NCI-H460 (cell line): ENCODE measurements around the gene APRT. TPM values are rescaled to one million over a fixed set of nuclear protein-coding genes. Genes with fewer than 3 reads are reported as not detected.

Experiments
- DNase-seq: peaks from one replicate; pipeline ENCODE4 v3.0.0-alpha.2; 2016; ENCODE audit warnings: low read depth; ENCODE audit errors: extremely low read depth
- polyA plus RNA-seq: library from polyadenylated mRNA; depleted of rRNA; stranded (reverse); fragments of >200 nt; gene quantifications from 2 replicates; pipeline ENCODE4 v1.2.3, GENCODE V29; 2014; cell fraction: nucleus; rRNA removed
- total RNA-seq: library from RNA; depleted of rRNA; stranded (reverse); fragments of >200 nt; shearing (Covaris generic); gene quantifications from 2 replicates; pipeline ENCODE4 v1.2.3, GENCODE V29; 2014; rRNA removed

APRT gene, protein sequence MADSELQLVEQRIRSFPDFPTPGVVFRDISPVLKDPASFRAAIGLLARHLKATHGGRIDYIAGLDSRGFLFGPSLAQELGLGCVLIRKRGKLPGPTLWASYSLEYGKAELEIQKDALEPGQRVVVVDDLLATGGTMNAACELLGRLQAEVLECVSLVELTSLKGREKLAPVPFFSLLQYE
- 124 and 160 TPM in 2 replicates for total RNA-seq
- polyA plus RNA-seq = 205 and 230 TPM in 2 replicates

DNA sequence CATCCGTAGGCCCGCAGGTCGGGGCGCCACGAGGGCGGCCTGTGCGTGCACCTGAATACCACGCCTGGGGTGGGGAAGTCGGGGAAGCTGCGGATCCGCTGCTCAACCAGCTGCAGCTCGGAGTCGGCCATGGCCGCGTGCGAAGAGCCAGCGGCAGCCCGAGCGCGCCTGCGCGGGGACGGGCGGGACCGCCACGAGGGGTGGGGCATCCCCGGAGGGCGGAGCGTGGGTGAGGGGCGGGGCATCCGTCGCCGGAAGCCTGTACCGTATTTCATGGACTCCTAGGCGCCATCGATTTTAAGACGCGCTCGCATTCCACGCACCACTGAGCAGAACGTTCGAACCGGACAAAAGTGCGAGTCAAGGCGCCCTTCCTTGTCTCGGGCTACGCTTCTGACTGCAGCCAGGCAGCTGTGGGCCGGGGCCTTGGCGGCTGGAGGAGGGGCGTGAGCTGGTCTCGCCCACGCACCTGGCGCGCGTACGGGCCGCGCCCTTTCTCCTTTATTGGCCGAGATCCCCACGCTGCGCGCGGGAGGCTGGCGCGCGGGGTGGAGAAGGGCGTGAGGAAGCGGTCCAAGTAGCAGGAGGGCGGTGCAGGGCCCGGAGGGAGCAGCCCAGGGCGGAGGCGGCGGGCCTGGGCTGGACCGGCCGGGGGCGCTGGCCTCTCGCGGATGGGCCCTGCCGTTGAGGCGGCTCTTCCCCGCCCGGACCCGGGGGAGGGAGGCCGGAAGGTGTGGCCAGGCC, at the start of gene APRT:
Gene APRT (minus strand): TSS at position 160 of the 744 bp plus-strand sequence. CDS start 29 bp downstream, at position 131.
- peak; percentile 82 for DNase-seq

GRCh38 chr16:88861359-88861758, 49.6 kb upstream of the APRT start:
- DNase-seq = no peak

DNA sequence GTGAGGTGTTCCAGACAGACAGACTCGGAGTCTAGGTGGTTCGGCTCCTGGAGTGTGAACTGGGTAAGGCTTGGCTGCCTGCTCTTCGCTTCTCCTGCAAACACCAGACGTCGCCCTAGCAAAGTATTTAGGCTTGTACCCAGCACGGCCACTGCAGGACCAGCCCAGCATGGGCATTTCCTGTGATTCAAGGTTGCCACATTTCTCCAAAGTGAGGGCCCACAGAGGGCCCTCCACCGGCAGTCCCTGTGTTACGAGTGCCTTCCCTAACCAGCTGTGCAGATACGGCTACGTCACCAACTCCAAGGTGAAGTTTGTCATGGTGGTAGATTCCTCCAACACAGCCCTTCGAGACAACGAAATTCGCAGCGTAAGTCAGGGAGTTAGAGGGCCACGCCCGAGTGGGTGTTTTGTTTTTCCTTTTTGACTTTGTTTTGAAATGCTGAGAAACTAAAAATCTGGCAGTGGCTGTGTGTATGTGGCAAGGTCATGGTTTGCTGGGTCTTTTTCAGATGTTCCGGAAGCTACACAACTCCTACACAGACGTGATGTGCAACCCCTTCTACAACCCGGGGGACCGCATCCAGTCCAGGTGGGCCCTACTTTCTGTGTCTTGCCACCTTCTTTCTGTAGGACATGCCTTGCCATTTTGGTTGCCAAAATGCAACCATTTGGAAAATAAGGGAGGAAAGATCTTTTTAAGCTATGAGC, 47.8 kb upstream of the APRT start:
- no peak for DNase-seq

DNA sequence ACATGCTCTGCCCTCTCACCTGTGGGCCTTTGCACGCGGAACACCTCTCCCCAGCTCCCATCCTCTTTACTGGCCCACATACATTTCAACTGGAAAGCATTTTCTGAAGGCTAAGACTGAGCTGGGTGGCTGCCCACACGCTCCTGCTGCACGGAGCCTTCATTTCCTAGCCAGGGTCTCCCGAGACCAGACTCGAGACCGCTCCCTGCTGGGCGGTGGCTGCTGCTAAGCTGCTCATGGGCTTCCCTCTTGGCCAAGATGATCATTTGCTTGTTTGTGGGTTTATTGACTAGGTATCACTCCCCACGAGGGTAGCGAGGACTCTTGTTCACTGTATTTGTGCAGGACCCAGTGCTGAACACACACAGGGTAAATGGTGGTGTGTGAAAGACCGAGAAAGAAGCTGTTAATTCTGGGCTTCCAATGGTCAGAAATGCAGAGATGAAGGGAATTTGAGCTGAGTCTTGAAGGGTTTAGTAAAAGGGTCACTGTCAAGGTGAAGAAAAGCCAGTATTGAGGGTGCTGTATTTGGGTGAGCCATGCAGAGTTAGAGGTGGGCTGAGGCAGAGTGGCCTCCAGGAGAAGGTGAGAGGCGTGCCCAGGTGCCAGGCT, 46.1 kb upstream of the APRT start:
- DNase-seq = peak; percentile 47

DNA sequence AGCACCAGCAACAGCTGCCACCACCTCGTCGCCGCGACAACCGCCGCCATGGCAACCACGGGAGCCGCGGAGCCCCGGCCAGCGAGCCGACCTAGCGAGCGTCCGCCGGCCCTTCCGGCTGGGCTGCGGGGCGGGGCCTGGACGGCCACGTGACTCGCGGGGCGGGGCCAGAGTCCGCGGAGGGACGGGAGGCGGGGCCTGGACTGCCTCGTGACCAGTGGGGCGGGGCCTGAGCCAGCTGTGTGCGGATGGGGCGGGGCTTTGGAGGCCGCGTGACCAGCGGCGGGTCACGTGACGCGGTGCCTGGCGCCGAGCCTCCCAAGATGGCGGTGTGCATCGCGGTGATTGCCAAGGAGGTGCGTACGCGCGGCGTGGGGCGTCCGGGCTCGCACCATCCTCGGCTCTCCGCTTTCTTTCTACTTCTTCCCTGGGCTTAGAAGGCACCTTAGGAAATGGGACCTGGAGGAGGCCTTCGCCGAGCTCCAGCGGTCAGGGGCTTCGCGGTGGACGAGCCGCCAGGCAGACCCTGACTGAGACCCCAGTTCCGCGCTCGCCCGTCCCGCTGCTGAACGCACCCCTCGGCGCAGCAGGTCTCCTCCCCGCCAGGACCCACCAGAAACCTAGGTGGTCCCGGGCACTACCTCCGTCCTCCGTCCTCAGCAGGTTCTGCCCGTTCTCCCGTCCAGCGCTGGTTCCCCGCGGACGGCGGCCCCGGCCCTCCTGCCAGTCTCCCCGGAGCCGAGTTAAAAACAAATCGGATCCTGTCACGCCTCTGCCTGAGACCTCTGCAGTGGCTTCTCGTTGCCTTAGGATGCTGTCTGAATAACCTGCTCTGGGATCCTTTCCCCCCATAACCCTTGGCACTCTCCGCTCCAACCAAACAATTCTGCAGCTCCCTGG, 45.4 kb upstream of the APRT start, which contains the start of the genes GALNS and TRAPPC2L:
Gene GALNS (minus strand): TSS at position 120 of the 900 bp plus-strand sequence. CDS start 70 bp downstream, at position 50.
Gene TRAPPC2L (plus strand): TSS at position 300 of the 900 bp plus-strand sequence. CDS start 24 bp downstream, at position 324.
- DNase-seq = peak; percentile 91

GRCh38 chr16:88856122-88856827, 44.5 kb upstream of the APRT start:
- DNase-seq = no peak

GRCh38 chr16:88855736-88856121, 44.0 kb upstream of the APRT start:
- no peak for DNase-seq

DNA sequence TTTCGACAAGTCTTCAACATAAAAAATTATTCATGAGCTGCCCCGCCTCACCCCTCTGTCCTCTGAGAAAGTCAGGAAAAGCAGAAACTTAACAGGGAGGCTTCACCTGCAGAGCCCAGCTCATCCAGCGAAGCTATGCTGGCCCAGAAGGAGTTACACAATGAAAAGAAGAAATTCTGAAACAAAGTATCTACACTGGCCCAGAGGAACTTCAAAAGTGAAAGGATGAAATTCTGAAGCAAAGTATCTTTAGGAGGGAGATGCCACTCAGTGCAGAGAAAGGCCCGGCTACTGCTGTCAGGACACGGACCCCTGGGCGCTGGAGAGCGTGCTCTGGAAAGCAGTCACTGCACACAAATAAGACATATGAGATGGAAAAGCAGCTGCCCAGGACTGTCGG, 43.4 kb upstream of the APRT start:
- no peak for DNase-seq

DNA sequence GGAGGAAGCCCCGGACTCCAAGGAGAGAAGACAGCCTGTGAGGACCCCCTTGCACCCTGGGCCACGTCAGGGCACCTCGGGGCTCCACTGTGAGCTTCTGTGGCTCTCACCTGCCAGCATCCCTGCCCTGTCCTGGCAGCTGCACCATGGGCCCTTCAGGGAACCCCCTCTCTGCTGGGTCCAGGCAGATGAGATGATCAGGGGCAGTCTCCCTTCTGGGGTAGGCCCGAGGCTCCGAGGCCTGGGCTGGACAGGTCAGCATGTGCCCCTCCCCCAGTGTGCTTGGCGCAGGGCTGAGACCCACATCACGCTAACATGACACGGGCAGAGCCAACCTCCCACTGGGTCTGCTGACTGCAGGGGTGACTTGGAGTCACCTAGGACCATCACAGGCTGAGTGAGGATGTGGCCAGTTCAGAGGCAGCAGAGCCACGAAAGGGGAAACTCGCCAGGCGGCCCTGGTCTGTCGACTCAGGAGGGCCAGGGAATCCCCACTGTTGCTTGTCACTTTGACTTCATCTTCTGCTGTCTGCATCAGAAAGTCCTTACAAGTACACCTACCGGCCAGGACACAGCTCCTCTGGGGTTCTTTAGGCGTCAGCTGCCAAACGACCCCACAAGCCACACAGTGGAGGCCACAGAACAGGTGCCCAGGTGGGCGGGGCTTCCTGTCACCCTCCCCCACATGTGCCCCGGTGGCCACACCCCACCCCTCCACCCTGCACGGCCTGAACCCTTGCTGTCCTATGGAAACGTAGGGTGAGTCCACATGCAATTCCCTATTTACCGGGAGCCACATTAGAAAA, 42.8 kb upstream of the APRT start:
- DNase-seq = no peak

- DNase-seq = no peak
Measured at GRCh38 chr16:88853325-88853941, 41.7 kb upstream of the APRT start.

DNA sequence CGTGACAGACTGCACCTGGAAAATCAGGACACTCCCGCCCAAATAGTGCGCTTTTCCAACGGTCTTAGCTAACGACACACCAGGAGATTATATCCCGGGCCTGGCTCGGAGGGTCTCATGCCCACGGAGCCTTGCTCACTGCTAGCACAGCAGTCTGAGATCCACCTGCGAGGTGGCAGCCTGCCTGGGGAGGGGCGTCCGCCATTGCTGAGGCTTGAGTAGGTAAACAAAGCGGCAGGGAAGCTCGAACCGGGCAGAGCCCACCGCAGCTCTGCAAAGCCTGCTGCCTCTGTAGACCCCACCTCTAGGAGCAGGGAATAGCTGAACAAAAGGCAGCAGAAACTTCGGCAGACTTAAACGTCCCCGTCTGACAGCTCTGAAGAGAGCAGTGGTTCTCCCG, 39.9 kb upstream of the APRT start:
- no peak for DNase-seq

DNA sequence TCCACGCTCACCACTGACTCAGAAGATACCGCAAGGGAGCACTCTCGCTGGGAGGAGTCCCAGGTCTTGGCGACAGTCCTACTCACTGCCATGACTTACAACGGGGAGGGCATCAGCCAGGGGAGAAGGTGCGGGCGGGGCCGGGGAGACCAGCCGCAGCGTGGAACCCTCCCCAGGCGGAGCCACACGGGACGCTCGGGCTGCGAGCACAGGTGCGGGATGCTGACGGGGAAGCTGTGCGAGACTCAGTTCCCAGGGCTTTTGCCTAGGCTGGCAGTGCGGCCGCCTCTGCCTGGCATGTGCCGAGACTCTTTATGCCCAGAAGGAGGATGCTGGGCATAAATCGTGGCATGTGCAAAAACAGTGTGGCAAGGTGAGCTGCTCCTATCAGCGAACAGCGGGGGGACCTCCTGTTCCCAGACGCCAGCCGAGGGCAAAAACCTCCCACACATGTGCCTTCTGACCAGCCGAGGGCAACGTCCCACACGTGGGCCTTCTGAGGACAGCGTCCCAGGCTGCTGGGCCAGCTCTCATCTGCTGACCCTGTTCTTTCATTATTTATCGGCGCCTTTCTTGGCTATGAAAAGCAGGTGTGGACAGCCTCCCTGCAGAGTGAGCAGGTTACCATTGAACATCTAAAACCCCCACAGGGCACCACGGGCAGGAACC, 38.9 kb upstream of the APRT start:
- DNase-seq = no peak

DNA sequence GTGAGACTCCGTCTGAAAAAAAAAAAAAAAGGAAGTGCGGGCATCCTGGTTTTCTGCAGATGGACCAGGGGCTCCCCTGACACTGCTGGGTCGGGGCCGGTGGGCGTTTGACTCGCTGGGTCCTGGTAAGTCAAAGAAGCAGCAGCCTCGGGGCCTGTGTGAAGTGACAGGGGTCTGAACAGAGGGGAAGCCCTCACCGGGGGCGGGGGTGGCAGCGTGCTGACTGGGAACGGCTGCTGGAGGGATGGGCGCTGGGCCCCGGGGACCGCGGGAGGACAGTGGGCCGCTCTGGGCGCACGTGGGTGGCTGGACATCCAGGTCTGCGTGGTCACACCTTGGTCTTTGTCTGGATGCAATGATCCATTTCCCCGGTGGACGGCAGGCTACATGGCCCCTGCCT, 36.8 kb upstream of the APRT start:
- DNase-seq = no peak

DNA sequence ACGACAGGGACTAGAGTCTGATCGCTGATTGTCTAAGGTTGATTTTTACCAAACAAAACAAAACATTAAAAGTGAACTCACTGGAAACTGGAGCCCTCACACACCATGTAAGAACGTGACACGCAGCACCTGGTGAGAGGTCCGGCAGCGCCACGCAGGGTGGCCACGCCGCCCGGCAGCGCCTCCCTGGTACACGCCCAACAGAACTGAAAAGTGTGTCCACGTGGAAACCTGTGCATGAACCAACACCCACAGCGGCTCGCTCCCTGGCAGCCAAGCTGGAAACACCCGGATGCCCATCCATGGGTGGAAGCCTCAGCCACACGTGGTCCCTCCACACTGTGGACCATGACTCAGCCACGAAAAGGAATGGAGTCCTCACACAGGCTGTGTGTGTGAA, 35.9 kb upstream of the APRT start:
- no peak for DNase-seq

- DNase-seq = no peak
Measured at GRCh38 chr16:88846088-88846487, 34.4 kb upstream of the APRT start.

DNA sequence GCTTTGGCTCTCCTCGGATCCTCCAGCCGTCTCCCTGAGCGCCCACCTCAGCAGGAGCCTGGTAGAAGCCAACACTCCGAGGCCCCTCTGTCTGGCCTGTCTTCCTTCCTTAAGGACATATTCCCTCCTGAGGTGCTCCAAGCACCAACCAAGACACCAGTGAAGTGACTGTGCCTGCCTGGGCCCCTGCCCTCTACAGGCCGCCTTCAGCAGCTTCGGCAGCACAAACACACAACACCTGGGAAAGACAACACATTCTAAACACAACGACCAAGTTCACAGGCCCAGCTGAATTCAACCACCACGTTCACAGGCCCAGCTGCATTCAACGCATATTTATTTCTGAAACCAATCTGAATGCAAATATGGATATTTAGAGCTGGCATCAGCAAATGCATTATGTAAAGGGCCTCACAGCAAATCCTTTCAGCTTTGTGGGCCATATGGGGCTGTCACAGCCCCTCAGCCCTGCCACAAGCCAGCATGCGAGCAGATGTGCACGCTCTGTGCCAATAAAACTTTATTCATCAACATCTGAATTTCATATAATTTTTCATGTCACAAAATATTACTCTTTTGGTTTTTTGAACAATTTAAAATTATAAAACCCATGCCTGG, 32.8 kb upstream of the APRT start:
- no peak for DNase-seq

GRCh38 chr16:88843256-88843655, 31.5 kb upstream of the APRT start:
- no peak for DNase-seq
